AG20443 (cell line): Measurements from ENCODE around the gene NSUN2.

Experiments
- DNase-seq: peaks from one replicate; pipeline ENCODE4 v3.0.0; 2012; ENCODE audit warnings: low spot score, mixed read lengths

The NSUN2 gene

GRCh38 chr5:6604341-6604740 lies 28.5 kb downstream of the NSUN2 start:
- no peak for DNase-seq

- no peak for DNase-seq
Observed at GRCh38 chr5:6603643-6604042, 29.2 kb downstream of the NSUN2 start.

- no peak for DNase-seq
Observed at GRCh38 chr5:6602441-6602840, 30.4 kb downstream of the NSUN2 start.

GRCh38 chr5:6601816-6602215 lies 31.0 kb downstream of the NSUN2 start:
- no peak for DNase-seq

- DNase-seq = no peak
Observed at GRCh38 chr5:6601271-6601670, 31.6 kb downstream of the NSUN2 start.

GRCh38 chr5:6599739-6600138 lies 33.1 kb downstream of the NSUN2 start:
- no peak for DNase-seq

- DNase-seq = peak; percentile 71
Observed at GRCh38 chr5:6598351-6598900, 34.4 kb downstream of the NSUN2 start.

- no peak for DNase-seq
Observed at GRCh38 chr5:6597557-6597956, 35.3 kb downstream of the NSUN2 start.

- no peak for DNase-seq
Observed at GRCh38 chr5:6596388-6596787, 36.5 kb downstream of the NSUN2 start.

- DNase-seq = no peak
Observed at GRCh38 chr5:6595405-6595804, 37.4 kb downstream of the NSUN2 start.

GRCh38 chr5:6594066-6594465 lies 38.8 kb downstream of the NSUN2 start:
- DNase-seq = no peak

- no peak for DNase-seq
Observed at GRCh38 chr5:6593148-6594016, 39.5 kb downstream of the NSUN2 start.

GRCh38 chr5:6592601-6593000 lies 40.2 kb downstream of the NSUN2 start:
- DNase-seq = peak; percentile 57

- no peak for DNase-seq
Observed at GRCh38 chr5:6591671-6592288, 41.1 kb downstream of the NSUN2 start.

GRCh38 chr5:6590581-6590980 lies 42.3 kb downstream of the NSUN2 start:
- DNase-seq = no peak

- DNase-seq = no peak
Observed at GRCh38 chr5:6587171-6587570, 45.7 kb downstream of the NSUN2 start.

GRCh38 chr5:6586647-6587042 lies 46.2 kb downstream of the NSUN2 start:
- DNase-seq = no peak

- DNase-seq = no peak
Observed at GRCh38 chr5:6585939-6586646, 46.8 kb downstream of the NSUN2 start.

GRCh38 chr5:6585168-6585567 lies 47.7 kb downstream of the NSUN2 start:
- no peak for DNase-seq

- DNase-seq = no peak
Observed at GRCh38 chr5:6584727-6585126, 48.1 kb downstream of the NSUN2 start.

GRCh38 chr5:6584101-6584645 lies 48.7 kb downstream of the NSUN2 start:
- no peak for DNase-seq
